Mesodermal cell (in vitro differentiated cells): ENCODE results near the gene MYBPHL.

Experiments used
- H3K27ac ChIP-seq: 2 replicates; pipeline ENCODE4 v1.7.0; 2013; ENCODE audit warnings: mild to moderate bottlenecking, low read depth, low read length, moderate library complexity; ENCODE audit not compliant: severe bottlenecking
- H3K36me3 ChIP-seq: 2 replicates; pipeline ENCODE4 v1.7.1; 2013; ENCODE audit warnings: mild to moderate bottlenecking, low read length, moderate library complexity; ENCODE audit not compliant: control insufficient read depth, insufficient read depth
- H3K4me1 ChIP-seq: one replicate; pipeline ENCODE4 v1.7.1; 2013; ENCODE audit warnings: mild to moderate bottlenecking, low read length; ENCODE audit not compliant: insufficient read depth, control insufficient read depth, poor library complexity, severe bottlenecking
- H3K4me3 ChIP-seq: 2 replicates; pipeline ENCODE4 v1.7.0; 2013; ENCODE audit warnings: low read length, control low read depth, mild to moderate bottlenecking; ENCODE audit not compliant: insufficient read depth, poor library complexity, severe bottlenecking; ENCODE audit errors: extremely low read depth
- H3K9me3 ChIP-seq: 2 replicates; pipeline ENCODE4 v1.7.1; 2013; ENCODE audit warnings: mild to moderate bottlenecking, low read length, moderate library complexity; ENCODE audit not compliant: control insufficient read depth
- WGBS, 2 experiments: methylation state at CpG; one replicate each; pipeline ENCODE4 v1.1.5; 2013; ENCODE audit warnings: missing lambda C conversion rate in 2 of 2; ENCODE audit not compliant: insufficient coverage in 2 of 2; 5-methylcytosine and 5-hydroxymethylcytosine counted together

The MYBPHL gene

GRCh38 chr1:109335091-109335490, 28.3 kb upstream of the MYBPHL start:
- no peaks in the 10 kb centered on the region for H3K4me1 ChIP-seq
- 80 to 86% methylated on average over 1 to 2 of the region's 4 CpGs for WGBS, 2 experiments
- peaks cover 26% of the 10 kb centered on the region for H3K36me3 ChIP-seq
- no peak overlapping the region for H3K4me3 ChIP-seq
- peaks cover 25% of the 10 kb centered on the region for H3K9me3 ChIP-seq
- H3K27ac ChIP-seq, result no peak overlapping the region

GRCh38 chr1:109331113-109331512, 24.3 kb upstream of the MYBPHL start:
- H3K9me3 ChIP-seq, result peaks cover 28% of the 10 kb centered on the region
- H3K4me1 ChIP-seq, result no peaks in the 10 kb centered on the region
- H3K27ac ChIP-seq, result no peak overlapping the region
- peaks cover 33% of the 10 kb centered on the region for H3K36me3 ChIP-seq
- no peak overlapping the region for H3K4me3 ChIP-seq

- H3K9me3 ChIP-seq, result peaks cover 16% of the 10 kb centered on the region
- 82 to 90% methylated on average over 2 to 3 of the region's 5 CpGs for WGBS, 2 experiments
- H3K4me1 ChIP-seq, result no peaks in the 10 kb centered on the region
- no peak overlapping the region for H3K4me3 ChIP-seq
- peaks cover 19% of the 10 kb centered on the region for H3K36me3 ChIP-seq
- H3K27ac ChIP-seq, result no peak overlapping the region
These were observed 20.5 kb upstream of the MYBPHL start for GRCh38 chr1:109327285-109327684.

GRCh38 chr1:109322974-109323373, 16.2 kb upstream of the MYBPHL start:
- Histone ChIP-seq H3K9me3 (no peaks in the 10 kb centered on the region), H3K4me1 (peaks cover 3% of the 10 kb centered on the region), H3K36me3 (peaks cover 23% of the 10 kb centered on the region), H3K4me3 (no peak overlapping the region), H3K27ac (no peak overlapping the region)
- 95 to 97% methylated on average over 4 of the region's 6 CpGs for WGBS, 2 experiments

- H3K4me3 ChIP-seq, result no peak overlapping the region
- no peaks in the 10 kb centered on the region for H3K9me3 ChIP-seq
- 64 to 71% methylated on average over 3 of the region's 3 CpGs for WGBS, 2 experiments
- peaks cover 5% of the 10 kb centered on the region for H3K4me1 ChIP-seq
- peaks cover 24% of the 10 kb centered on the region for H3K36me3 ChIP-seq
- H3K27ac ChIP-seq, result no peak overlapping the region
These were observed 12.3 kb upstream of the MYBPHL start for GRCh38 chr1:109319114-109319513.

- Histone ChIP-seq H3K36me3 (peaks cover 28% of the 10 kb centered on the region), H3K27ac (no peak overlapping the region), H3K4me3 (no peak overlapping the region), H3K4me1 (peaks cover 5% of the 10 kb centered on the region), H3K9me3 (no peaks in the 10 kb centered on the region)
- 86 to 100% methylated on average over 1 of the region's 1 CpG for WGBS, 2 experiments
These were observed 9.7 kb upstream of the MYBPHL start for GRCh38 chr1:109316506-109316905.

- peaks cover 5% of the 10 kb centered on the region for H3K4me1 ChIP-seq
- H3K27ac ChIP-seq, result no peak overlapping the region
- no peaks in the 10 kb centered on the region for H3K9me3 ChIP-seq
- peaks cover 28% of the 10 kb centered on the region for H3K36me3 ChIP-seq
- WGBS, 2 experiments, result 91 to 93% methylated on average over 3 to 4 of the region's 4 CpGs
- H3K4me3 ChIP-seq, result no peak overlapping the region
These were observed 8.5 kb upstream of the MYBPHL start for GRCh38 chr1:109315288-109315687.

- 100% methylated on average over 1 of the region's 1 CpG; no CpG with 5 or more reads in 1 of the 2 experiments for WGBS, 2 experiments
These were observed 8.0 kb upstream of the MYBPHL start for GRCh38 chr1:109314795-109315194.

GRCh38 chr1:109312978-109313775, 6.4 kb upstream of the MYBPHL start:
- H3K9me3 ChIP-seq, result no peaks in the 10 kb centered on the region
- no peak overlapping the region for H3K27ac ChIP-seq
- H3K4me3 ChIP-seq, result no peak overlapping the region
- 93 to 94% methylated on average over 8 to 9 of the region's 12 CpGs for WGBS, 2 experiments
- H3K36me3 ChIP-seq, result peaks cover 24% of the 10 kb centered on the region
- peaks cover 4% of the 10 kb centered on the region for H3K4me1 ChIP-seq

More at GRCh38 chr1:109314795-109315194, 8.0 kb upstream of the MYBPHL start:
- Histone ChIP-seq H3K4me3 (no peak overlapping the region), H3K4me1 (peaks cover 5% of the 10 kb centered on the region), H3K36me3 (peaks cover 28% of the 10 kb centered on the region), H3K9me3 (no peaks in the 10 kb centered on the region), H3K27ac (no peak overlapping the region)

GRCh38 chr1:109312246-109312645, 5.4 kb upstream of the MYBPHL start:
- peaks cover 10% of the 10 kb centered on the region for H3K4me1 ChIP-seq

GRCh38 chr1:109309347-109309746, 2.5 kb upstream of the MYBPHL start:
- Histone ChIP-seq H3K4me3 (no peak overlapping the region), H3K9me3 (no peaks in the 10 kb centered on the region), H3K27ac (no peak overlapping the region), H3K4me1 (peaks cover 23% of the 10 kb centered on the region), H3K36me3 (peaks cover 8% of the 10 kb centered on the region)
- 67 to 100% methylated on average over 1 of the region's 2 CpGs for WGBS, 2 experiments

More at GRCh38 chr1:109312246-109312645, 5.4 kb upstream of the MYBPHL start:
- Histone ChIP-seq H3K4me3 (no peak overlapping the region), H3K27ac (no peak overlapping the region), H3K36me3 (peaks cover 16% of the 10 kb centered on the region), H3K9me3 (no peaks in the 10 kb centered on the region)
- WGBS, 2 experiments, result 100% methylated on average over 1 of the region's 2 CpGs; no CpG with 5 or more reads in 1 of the 2 experiments
